Loucy (cell line): ENCODE results near the gene SGPL1.

Source experiments
- EZH2phosphoT487 ChIP-seq: fragments of 200-600 bp; IDR thresholded peaks from 2 replicates; pipeline ENCODE4 v1.6.1; 2018; ENCODE audit warnings: antibody characterized with exemption, mild to moderate bottlenecking, moderate library complexity, borderline replicate concordance
- TF ChIP-seq, protein P1 (sequence below): fragments of 200-600 bp; sonication (generic); conservative IDR thresholded peaks from 2 replicates; pipeline ENCODE4 v1.5.1; 2014; ENCODE audit warnings: mild to moderate bottlenecking, antibody characterized with exemption, low read length

GRCh38 chr10:70812814-70813213, 2.9 kb upstream of the SGPL1 start:
- TF ChIP-seq, protein P1, sequence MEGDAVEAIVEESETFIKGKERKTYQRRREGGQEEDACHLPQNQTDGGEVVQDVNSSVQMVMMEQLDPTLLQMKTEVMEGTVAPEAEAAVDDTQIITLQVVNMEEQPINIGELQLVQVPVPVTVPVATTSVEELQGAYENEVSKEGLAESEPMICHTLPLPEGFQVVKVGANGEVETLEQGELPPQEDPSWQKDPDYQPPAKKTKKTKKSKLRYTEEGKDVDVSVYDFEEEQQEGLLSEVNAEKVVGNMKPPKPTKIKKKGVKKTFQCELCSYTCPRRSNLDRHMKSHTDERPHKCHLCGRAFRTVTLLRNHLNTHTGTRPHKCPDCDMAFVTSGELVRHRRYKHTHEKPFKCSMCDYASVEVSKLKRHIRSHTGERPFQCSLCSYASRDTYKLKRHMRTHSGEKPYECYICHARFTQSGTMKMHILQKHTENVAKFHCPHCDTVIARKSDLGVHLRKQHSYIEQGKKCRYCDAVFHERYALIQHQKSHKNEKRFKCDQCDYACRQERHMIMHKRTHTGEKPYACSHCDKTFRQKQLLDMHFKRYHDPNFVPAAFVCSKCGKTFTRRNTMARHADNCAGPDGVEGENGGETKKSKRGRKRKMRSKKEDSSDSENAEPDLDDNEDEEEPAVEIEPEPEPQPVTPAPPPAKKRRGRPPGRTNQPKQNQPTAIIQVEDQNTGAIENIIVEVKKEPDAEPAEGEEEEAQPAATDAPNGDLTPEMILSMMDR, result no peak
- no peak for TF ChIP-seq EZH2phosphoT487
